ENCODE measurements around the gene AEBP2. TPM values are rescaled to one million over a fixed set of nuclear protein-coding genes. Genes with fewer than 3 reads are reported as not detected.

AEBP2 gene
- total RNA-seq (2016; rRNA removed; fragmentation: Illumina TruSeq; extraction: Trizol), result 17.9 and 33.0 TPM in 2 replicates
- total RNA-seq (2016; cell fraction: cytosol; rRNA removed; fragmentation: Illumina TruSeq; extraction: Trizol; ENCODE audit: low read depth), result 20.7 and 22.4 TPM in 2 replicates
- 19.9 and 27.9 TPM in 2 replicates for total RNA-seq (2016; cell fraction: insoluble cytoplasmic fraction; rRNA removed; fragmentation: Illumina TruSeq; extraction: Trizol)
- total RNA-seq (2016; cell fraction: membrane; rRNA removed; fragmentation: Illumina TruSeq; extraction: Trizol), result 11.3 and 13.9 TPM in 2 replicates
- 17.7 and 18.1 TPM in 2 replicates for total RNA-seq (2016; cell fraction: nucleus; rRNA removed; fragmentation: Illumina TruSeq; extraction: Trizol)
- polyA plus RNA-seq (2011; rRNA removed), result 8.7 and 9.2 TPM in 2 replicates
- 3.7 and 7.3 TPM in 2 replicates for polyA plus RNA-seq (2011; cell fraction: cytosol; rRNA removed)
- polyA plus RNA-seq (2011; cell fraction: nucleus; rRNA removed), result 6.9 and 8.6 TPM in 2 replicates
- polyA plus RNA-seq (2012), result 14.1 and 20.8 TPM in 2 replicates
- 0.69 and 0.71 TPM in 2 replicates for polyA plus RNA-seq (2016; cell fraction: cytosol; fragmentation: Illumina TruSeq; extraction: Trizol; ENCODE audit: low read depth)
- polyA plus RNA-seq (2016; cell fraction: insoluble cytoplasmic fraction; fragmentation: Illumina TruSeq; extraction: Trizol; ENCODE audit: low read depth), result 30.1 and 33.2 TPM in 2 replicates
- polyA plus RNA-seq (2016; cell fraction: membrane; fragmentation: Illumina TruSeq; extraction: Trizol; ENCODE audit: low read depth), result 4.2 and 4.5 TPM in 2 replicates
- polyA plus RNA-seq (2016; cell fraction: nucleus; fragmentation: Illumina TruSeq; extraction: Trizol; ENCODE audit: insufficient read depth, low read depth), result 19.9 and 20.7 TPM in 2 replicates
- polyA minus RNA-seq (2011; rRNA and poly(A)+ RNA removed; ENCODE audit: low replicate concordance), result 6.7 and 21.1 TPM in 2 replicates
- polyA minus RNA-seq (2011; cell fraction: cytosol; rRNA and poly(A)+ RNA removed), result 14.4 and 17.4 TPM in 2 replicates
- 20.8 and 21.9 TPM in 2 replicates for polyA minus RNA-seq (2011; cell fraction: nucleus; rRNA and poly(A)+ RNA removed)
- Bru-seq, nascent RNA, result percentile 76 among the genes with signal in this experiment
- percentile 75 among the genes with signal in this experiment for BruChase-seq, experiment 1, labeled RNA remaining after a 6-hour chase
- BruChase-seq, experiment 2, labeled RNA remaining after a 2-hour chase, result percentile 71 among the genes with signal in this experiment
- long read RNA-seq, experiment 1, partial matches to known transcripts, result 1 of 18 reads
- long read RNA-seq, experiment 1, other reads (novel, unspliced or antisense), result 17 of 18 reads
- long read RNA-seq, experiment 2, partial matches to known transcripts, result 1 of 28 reads
- long read RNA-seq, experiment 2, other reads (novel, unspliced or antisense), result 27 of 28 reads

DNA sequence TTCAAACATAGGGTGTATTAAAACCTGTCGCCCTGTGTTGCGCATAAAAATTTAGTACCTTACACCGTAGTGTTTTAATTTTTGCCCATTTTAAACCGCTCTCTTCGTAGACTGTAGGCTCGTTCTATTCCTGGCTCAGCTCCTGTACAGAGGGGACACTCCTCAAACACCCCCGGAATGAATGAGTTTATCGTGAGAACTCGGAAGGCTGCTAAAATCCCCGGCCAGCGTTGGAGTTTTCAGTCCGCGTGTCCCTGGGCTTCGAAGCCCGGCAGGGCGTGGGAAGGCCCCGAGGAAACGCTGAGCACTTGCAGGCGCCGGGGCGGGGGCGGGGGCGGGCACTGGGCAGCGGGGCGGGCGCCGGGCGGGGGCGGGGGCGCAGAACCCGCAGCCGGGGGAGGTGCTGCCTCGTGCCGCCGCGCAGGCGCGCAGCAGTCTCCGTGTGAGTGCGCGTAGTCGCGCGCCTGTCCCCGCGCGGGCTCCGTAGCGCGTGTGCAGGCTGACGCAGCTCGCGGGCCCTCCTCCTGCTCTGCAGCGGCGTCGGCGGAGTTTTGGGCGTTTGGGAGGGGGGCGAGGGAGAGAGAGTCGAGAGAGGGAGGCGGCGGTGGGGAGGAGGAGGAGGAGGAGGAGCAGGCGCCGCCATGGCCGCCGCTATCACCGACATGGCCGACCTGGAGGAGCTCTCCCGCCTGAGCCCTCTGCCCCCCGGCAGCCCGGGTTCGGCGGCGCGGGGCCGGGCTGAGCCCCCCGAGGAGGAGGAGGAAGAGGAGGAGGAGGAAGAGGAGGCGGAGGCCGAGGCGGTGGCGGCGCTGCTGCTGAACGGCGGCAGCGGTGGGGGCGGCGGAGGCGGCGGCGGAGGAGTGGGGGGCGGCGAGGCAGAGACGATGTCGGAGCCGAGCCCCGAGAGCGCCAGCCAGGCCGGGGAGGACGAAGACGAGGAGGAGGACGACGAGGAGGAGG, at the start of gene AEBP2:
Gene AEBP2, plus strand, starts transcription at position 434 of the 960 bp plus-strand sequence. Its CDS starts 208 bp downstream, at position 642.
- WGBS (ENCODE audit: low lambda C conversion rate), result 4% methylated on average over 48 of the region's 102 CpGs
- ChIA-PET CTCF (ENCODE audit: low intra/inter-chr PET ratio, low total read pairs) (no interaction called here), POLR2A (interaction anchor here (0.8 to 2.0 kb wide), 6 partner anchors 14 to 39 kb away, joined by 3 to 8 read pairs (median 3); no protein-coding TSS in a partner anchor)
- no TSS peak for BruUV-seq (replicated peaks)
- ATAC-seq (peak; percentile 93), DNase-seq (ENCODE audit: low spot score) (peak; percentile 80), FAIRE-seq (peak; percentile 36)
- peak within 1 kb of the TSS; percentile 87 for H2AFZ ChIP-seq (ENCODE audit: low read length)
- no peaks in the 10 kb centered on the region for H3K27me3 ChIP-seq (ENCODE audit: control insufficient read depth in 1 of 2, insufficient read depth in 2 of 2, low read length in 2 of 2)
- H4K20me1 ChIP-seq (ENCODE audit: insufficient read depth, low read length), result peaks cover 26% of the 10 kb centered on the region
- H3K4me3 ChIP-seq (replicated peaks in 1 of 3; ENCODE audit: insufficient read depth in 1 of 3, low read depth in 2 of 3, low read length in 3 of 3), result peak within 1 kb of the TSS; percentile 78 to 100 (median 89)
- in situ Hi-C loops (cut with HindIII; ENCODE audit: extremely low pct_ligation_motif_present, low pct_unique_long_range_greater_than_20kb) (no loop called here), intact Hi-C loops (cut with micrococcal nuclease; ENCODE audit: unreplicated experiment) (loop anchor here (5.0 kb wide), 1 partner anchor 37 kb away; no protein-coding TSS in a partner anchor)
- no peaks in the 10 kb centered on the region for H3K9me3 ChIP-seq (ENCODE audit: low read length)
- H3K36me3 ChIP-seq (replicated peaks in 1 of 2; ENCODE audit: control insufficient read depth in 1 of 2, insufficient read depth in 2 of 2, low read length in 2 of 2), result peaks cover 0 to 3% of the 10 kb centered on the region in 2 experiments; a peak in 1 of 5 replicates
- peaks cover 36% of the 10 kb centered on the region for H3K4me1 ChIP-seq (ENCODE audit: insufficient read depth, low read length)
- H3K27ac ChIP-seq (ENCODE audit: extremely low read length, insufficient read depth, low read length), result peak within 1 kb of the TSS; percentile 78
- H3K4me2 ChIP-seq (ENCODE audit: low read depth, low read length), result peak within 1 kb of the TSS; percentile 78
- H3K9ac ChIP-seq (ENCODE audit: insufficient read depth, low read depth, low read length), result peak within 1 kb of the TSS; percentile 93
- H3K79me2 ChIP-seq (ENCODE audit: insufficient read depth, low read length), result peaks cover 43% of the 10 kb centered on the region
- TF ChIP-seq GABPB1 (CRISPR knock-in tag; IDR thresholded peaks at IDR 0.05) (peak; percentile 70), HOXA7 (CRISPR knock-in tag; IDR thresholded peaks at IDR 0.05) (no peak), ZNF891 (CRISPR knock-in tag; IDR thresholded peaks at IDR 0.05) (no peak), ZNF691 (CRISPR knock-in tag; IDR thresholded peaks at IDR 0.05; ENCODE audit: borderline replicate concordance, low read depth) (no peak; the same call in 1 of the 2 replicates), ATF7-NPFF (CRISPR knock-in tag; IDR thresholded peaks at IDR 0.05; ENCODE audit: low read depth) (peak; percentile 66; the same call in 1 of the 2 replicates), HNF4A (CRISPR knock-in tag; IDR thresholded peaks at IDR 0.05) (0 out of 2 replicates have a peak, but pooled peaks have one; percentile 2), ZNF441 (CRISPR knock-in tag; IDR thresholded peaks at IDR 0.05; ENCODE audit: borderline replicate concordance) (peak; percentile 44), ZNF256 (CRISPR knock-in tag; conservative IDR thresholded peaks at IDR 0.05) (peak; percentile 85; the same call in 1 of the 2 replicates), ZNF121 (CRISPR knock-in tag; IDR thresholded peaks at IDR 0.05) (no peak), ATF1 (CRISPR knock-in tag; IDR thresholded peaks at IDR 0.05) (0 out of 2 replicates have a peak, but pooled peaks have one; percentile 16), FOXA1 (IDR thresholded peaks at IDR 0.05) (no peak), FOXA1 (CRISPR knock-in tag; IDR thresholded peaks at IDR 0.05) (no peak; the same call in 1 of the 2 replicates), ZNF619 (CRISPR knock-in tag; IDR thresholded peaks at IDR 0.05) (no peak), SYNCRIP (IDR thresholded peaks at IDR 0.05; ENCODE audit: insufficient read depth, low read depth, low read length) (no peak), ZMYM2 (CRISPR knock-in tag; IDR thresholded peaks at IDR 0.05) (no peak), PBX3 (CRISPR knock-in tag; IDR thresholded peaks at IDR 0.05; ENCODE audit: borderline replicate concordance) (0 out of 2 replicates have a peak, but pooled peaks have one; percentile 21)
